GM21786 (cell line): ENCODE results near the gene MPI.
A peak's percentile ranks its signal among the peaks of the same experiment; 100 is the strongest.
"Not testable (repeated sequence)": the region's sequence is repeated elsewhere in the genome, so short reads cannot be mapped to it uniquely, and the experiment has no call there.

Source experiments
- ATAC-seq: cut with Tn5 transposase; IDR thresholded peaks from one replicate; pipeline ENCODE4 v1.9.1; 2021; ENCODE audit not compliant: unreplicated experiment

MPI gene

GRCh38 chr15:74928771-74929198 lies 38.9 kb downstream of the MPI start:
- no peak for ATAC-seq

- ATAC-seq, result no peak
Measured at GRCh38 chr15:74933573-74933972, 43.7 kb downstream of the MPI start.

GRCh38 chr15:74935193-74935592 lies 45.4 kb downstream of the MPI start:
- ATAC-seq, result not testable (repeated sequence)

- ATAC-seq, result no peak
Measured at GRCh38 chr15:74937272-74937589, 47.4 kb downstream of the MPI start.

GRCh38 chr15:74937590-74938371 lies 47.9 kb downstream of the MPI start, which contains the start of gene COX5A:
TSS of gene COX5A (minus strand) at chr15:74938073. CDS start at chr15:74938014, 59 bp downstream.
- peak; percentile 78 for ATAC-seq

- ATAC-seq, result no peak
Measured at GRCh38 chr15:74950078-74950908, 60.5 kb downstream of the MPI start.

- no peak for ATAC-seq
Measured at GRCh38 chr15:74951006-74951405, 61.2 kb downstream of the MPI start.
